ENCODE results near the gene ITPRID2. TPM values are rescaled to one million over a fixed set of nuclear protein-coding genes. Genes with fewer than 3 reads are reported as not detected.

ITPRID2 gene
- total and polyA plus RNA-seq, 5 donors: 27.8 to 95.9 (median 82.2) TPM

DNA sequence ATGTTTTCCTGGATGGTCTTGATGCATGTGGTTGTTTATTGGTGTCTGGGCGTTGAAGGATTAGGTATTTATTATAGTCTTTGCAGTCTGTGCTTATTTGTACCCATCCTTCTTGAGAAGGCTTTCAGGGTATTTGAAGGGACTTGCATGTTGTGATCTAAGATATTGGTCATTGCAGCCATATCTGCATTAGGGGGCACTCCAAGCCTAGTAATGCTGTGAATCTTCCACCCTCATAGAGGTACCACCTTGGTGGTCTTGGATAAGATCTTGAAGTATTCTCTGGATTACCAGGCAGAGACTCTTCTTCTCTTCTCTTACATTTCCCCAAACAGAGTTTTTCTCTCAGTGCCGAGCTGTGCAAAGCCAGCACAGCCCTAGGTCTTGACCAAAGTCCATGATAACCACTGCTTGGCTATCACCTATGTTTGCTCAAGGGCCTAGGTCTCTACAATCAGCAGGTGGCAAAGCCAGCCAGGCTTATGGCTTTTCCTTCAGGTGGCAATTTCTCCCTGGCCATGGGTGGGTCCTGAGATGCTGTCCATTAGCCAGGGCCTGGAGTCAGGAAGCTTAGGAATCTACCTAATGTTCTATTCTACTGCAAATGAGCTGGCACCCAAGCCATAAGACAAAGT lies 78.7 kb downstream of the ITPRID2 start:
- intact Hi-C loops (cut with DNase I): no loop called here
- DNase-seq: no peak
- no peaks in the 10 kb centered on the region for H3K27me3 ChIP-seq (ENCODE audit: control insufficient read depth, insufficient read depth)
- WGBS: 90% methylated on average over 2 of the region's 2 CpGs
- ATAC-seq: no peak
- H3K9me3 ChIP-seq (ENCODE audit: control insufficient read depth, low read length): no peaks in the 10 kb centered on the region
- H3K27ac ChIP-seq (ENCODE audit: low read length): no peak overlapping the region
- H3K4me3 ChIP-seq (ENCODE audit: low read length): no peak overlapping the region
- peaks cover 1% of the 10 kb centered on the region for H3K4me1 ChIP-seq (ENCODE audit: control insufficient read depth, insufficient read depth, low read length)

DNA sequence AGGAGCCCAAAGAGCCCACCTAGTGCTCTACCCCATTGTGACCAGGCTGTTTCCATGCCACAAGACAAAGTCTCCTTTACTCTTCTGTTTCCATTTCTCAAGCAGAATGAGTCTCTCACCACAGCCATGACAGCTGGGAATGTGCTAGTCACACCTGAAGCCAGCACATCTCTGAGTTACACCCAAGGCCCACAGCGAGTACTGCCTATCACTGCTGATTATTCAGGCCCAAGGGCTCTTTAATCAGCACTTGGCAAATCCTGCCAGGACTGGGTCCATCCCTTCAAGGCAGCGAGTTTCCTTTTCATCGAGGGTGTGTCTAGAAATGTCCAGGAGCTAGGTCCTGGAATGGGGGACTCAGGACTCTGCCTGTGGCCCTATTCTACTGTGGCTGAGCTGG lies 79.5 kb downstream of the ITPRID2 start:
- 83% methylated on average over 3 of the region's 3 CpGs for WGBS
- DNase-seq (no peak), ATAC-seq (no peak)
- Histone ChIP-seq H3K27ac (ENCODE audit: low read length) (no peak overlapping the region), H3K4me1 (ENCODE audit: control insufficient read depth, insufficient read depth, low read length) (peaks cover 1% of the 10 kb centered on the region), H3K27me3 (ENCODE audit: control insufficient read depth, insufficient read depth) (no peaks in the 10 kb centered on the region), H3K9me3 (ENCODE audit: control insufficient read depth, low read length) (no peaks in the 10 kb centered on the region), H3K4me3 (ENCODE audit: low read length) (no peak overlapping the region)
- intact Hi-C loops (cut with DNase I): no loop called here

DNA sequence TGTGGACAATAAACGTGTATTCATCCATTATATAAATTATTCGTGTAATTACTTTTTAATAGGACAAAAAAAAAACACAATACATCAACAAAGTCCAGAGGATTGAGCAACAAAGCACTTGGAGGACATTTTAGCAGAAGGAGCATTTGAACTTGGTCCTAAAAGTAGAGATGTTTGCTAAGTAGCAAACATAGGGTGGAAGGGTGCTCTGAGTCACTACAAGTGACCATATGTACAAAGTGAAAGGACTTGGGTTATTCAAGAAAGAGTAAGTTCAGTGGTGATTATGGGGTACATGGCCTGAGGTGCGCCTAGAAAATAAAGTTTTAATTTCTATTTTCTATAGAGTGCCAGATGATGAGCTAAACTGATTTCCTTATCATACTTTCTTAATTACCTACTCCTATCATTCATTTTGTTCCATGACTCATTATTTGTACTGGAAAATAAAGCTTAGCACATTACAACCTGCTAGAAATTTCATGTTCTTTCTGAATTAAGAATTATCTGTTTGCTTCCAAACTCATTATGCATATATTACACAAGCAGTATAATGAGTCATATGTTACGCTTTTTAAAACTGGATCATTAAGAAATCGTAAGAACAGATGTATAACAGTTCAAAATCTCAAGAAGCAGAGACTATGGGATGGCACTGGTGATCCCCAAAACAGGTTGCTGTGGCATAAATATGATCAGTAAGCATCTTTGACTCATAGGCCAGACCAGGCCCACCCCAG lies 81.1 kb downstream of the ITPRID2 start:
- Histone ChIP-seq H3K4me3 (ENCODE audit: low read length) (no peak overlapping the region), H3K27ac (ENCODE audit: low read length) (no peak overlapping the region), H3K4me1 (ENCODE audit: control insufficient read depth, insufficient read depth, low read length) (peaks cover 1% of the 10 kb centered on the region), H3K9me3 (ENCODE audit: control insufficient read depth, low read length) (no peaks in the 10 kb centered on the region), H3K27me3 (ENCODE audit: control insufficient read depth, insufficient read depth) (no peaks in the 10 kb centered on the region)
- ATAC-seq (no peak), DNase-seq (no peak)
- WGBS: 87% methylated on average over 5 of the region's 5 CpGs
- intact Hi-C loops (cut with DNase I): no loop called here

DNA sequence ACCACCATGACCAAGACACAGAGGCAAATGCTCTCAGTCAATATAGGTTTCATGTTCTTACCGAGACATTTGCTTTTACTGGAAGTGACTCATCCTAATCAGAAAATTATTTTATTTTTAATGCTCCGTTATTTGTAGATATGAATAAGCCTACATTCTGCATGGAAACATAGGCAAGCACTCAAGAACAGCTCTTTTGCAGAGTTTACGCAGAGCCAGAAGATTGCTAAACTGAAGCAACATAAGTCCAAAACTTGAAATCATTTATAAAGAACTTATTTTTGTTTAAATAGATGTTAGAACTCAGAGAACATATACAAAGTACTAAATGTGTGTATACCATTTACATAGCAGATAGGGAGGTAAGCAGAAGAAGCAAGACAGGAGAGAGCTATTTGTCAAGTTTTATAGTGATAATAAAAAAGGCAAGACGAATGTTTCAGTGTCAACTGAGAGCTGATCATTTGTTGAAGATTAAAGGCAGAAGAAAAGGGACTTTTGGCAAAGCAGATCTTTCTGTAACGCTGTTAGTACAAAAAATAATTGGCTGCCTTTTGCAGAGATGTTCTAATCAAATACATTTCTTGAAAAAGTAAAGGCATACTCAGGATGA lies 81.7 kb downstream of the ITPRID2 start:
- ATAC-seq: no peak
- Histone ChIP-seq H3K27ac (ENCODE audit: low read length) (no peak overlapping the region), H3K9me3 (ENCODE audit: control insufficient read depth, low read length) (no peaks in the 10 kb centered on the region), H3K27me3 (ENCODE audit: control insufficient read depth, insufficient read depth) (no peaks in the 10 kb centered on the region), H3K4me1 (ENCODE audit: control insufficient read depth, insufficient read depth, low read length) (peaks cover 1% of the 10 kb centered on the region), H3K4me3 (ENCODE audit: low read length) (no peak overlapping the region)
- no peak for DNase-seq
- WGBS: 64% methylated on average over 5 of the region's 5 CpGs
- intact Hi-C loops (cut with DNase I): no loop called here

DNA sequence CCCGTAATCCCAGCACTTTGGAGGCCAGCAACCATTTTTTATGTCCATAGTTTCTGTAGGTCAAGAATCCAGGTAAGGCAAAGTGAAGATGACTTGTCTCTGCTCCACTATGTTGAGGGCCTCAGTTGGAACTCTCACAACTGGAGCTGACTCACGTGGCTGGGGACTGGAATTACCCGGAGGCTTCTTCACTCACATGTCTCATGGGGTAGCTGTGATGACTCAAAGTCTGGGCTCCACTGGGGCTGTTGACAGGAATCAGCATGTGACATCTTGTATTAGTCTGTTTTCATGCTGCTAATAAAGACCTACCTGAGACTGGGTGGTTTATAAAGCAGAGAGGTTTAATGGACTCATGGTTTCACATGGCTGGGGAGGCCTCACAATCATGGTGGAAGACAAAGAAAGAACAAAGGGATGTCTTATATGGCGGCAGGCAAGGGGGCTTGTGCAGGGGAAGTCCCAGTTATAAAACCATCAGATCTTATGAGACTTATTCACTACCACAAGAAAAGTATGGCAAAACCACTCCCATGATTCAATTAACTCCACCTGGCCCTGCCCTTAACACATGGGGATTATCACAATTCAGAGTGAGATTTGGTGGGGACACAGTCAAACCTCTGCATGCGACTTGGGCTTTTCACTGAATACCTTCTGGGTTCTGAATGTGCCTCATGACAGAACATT lies 86.3 kb downstream of the ITPRID2 start:
- Histone ChIP-seq H3K4me1 (ENCODE audit: control insufficient read depth, insufficient read depth, low read length) (no peaks in the 10 kb centered on the region), H3K4me3 (ENCODE audit: low read length) (no peak overlapping the region), H3K27me3 (ENCODE audit: control insufficient read depth, insufficient read depth) (no peaks in the 10 kb centered on the region), H3K9me3 (ENCODE audit: control insufficient read depth, low read length) (no peaks in the 10 kb centered on the region), H3K27ac (ENCODE audit: low read length) (no peak overlapping the region)
- ATAC-seq (no peak), DNase-seq (no peak)
- WGBS: 84% methylated on average over 5 of the region's 5 CpGs
- intact Hi-C loops (cut with DNase I): no loop called here

DNA sequence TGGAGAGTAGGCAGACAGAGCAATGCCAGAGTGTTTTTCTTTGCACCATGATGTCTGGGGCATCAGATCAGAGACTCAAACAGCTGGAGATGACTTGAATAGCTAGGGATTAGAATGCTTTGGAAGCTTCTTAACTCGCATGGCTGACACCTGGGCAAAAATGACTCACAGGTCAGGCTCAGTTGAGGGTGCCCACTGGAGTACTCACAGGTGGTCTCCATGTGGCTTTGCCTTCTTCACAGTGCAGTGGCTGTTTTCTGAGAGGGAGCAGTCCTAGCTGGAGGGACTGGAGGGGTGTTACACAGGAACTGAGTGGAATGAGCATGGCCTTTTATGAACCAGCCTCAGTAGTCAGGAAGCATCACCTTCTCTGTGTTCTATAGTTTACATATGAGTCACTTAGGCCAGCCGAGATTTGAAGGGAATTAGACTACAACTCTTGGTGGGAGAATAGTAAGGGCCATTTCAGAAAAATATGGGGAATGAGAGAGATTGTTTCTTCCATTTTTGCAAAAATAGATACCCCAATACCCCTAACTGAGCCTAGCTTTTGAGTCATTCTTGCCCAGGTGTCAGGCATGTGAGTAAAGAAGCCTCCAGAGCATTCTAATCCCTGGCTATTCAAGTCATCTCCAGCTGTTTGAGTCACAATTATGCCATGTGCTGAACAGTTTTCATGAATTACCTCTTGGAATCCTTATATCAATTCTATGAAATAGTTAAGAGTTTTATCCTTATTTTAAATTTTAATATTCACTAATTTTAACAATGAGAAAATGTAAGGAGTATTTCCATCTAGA lies 87.0 kb downstream of the ITPRID2 start:
- intact Hi-C loops (cut with DNase I): no loop called here
- H3K9me3 ChIP-seq (ENCODE audit: control insufficient read depth, low read length): no peaks in the 10 kb centered on the region
- H3K27ac ChIP-seq (ENCODE audit: low read length): no peak overlapping the region
- ATAC-seq (no peak), DNase-seq (no peak)
- no peak overlapping the region for H3K4me3 ChIP-seq (ENCODE audit: low read length)
- WGBS: 82% methylated on average over 2 of the region's 2 CpGs
- H3K4me1 ChIP-seq (ENCODE audit: control insufficient read depth, insufficient read depth, low read length): no peaks in the 10 kb centered on the region
- H3K27me3 ChIP-seq (ENCODE audit: control insufficient read depth, insufficient read depth): no peaks in the 10 kb centered on the region

Other genes with a start within 250 kb of the ITPRID2 start
- gene CERKL, start 234.6 kb upstream of the ITPRID2 start, total RNA-seq: not detected
- gene CERKL, start 234.6 kb upstream of the ITPRID2 start, polyA plus RNA-seq: not detected
- not detected for gene NEUROD1, start 211.2 kb upstream of the ITPRID2 start, total RNA-seq
- gene NEUROD1, start 211.2 kb upstream of the ITPRID2 start, polyA plus RNA-seq: not detected
- gene PPP1R1C, start 94.1 kb downstream of the ITPRID2 start, total RNA-seq: 10 to 100 TPM in 2 of 4 donors, 1 to 10 TPM in 2; 5.5 to 18.0 (median 10.0) TPM
- gene PPP1R1C, start 94.1 kb downstream of the ITPRID2 start, polyA plus RNA-seq: 12.0 TPM

All from right cardiac atrium (tissue), 5 donors.